CD14-positive monocyte (primary cell): ENCODE measurements around the gene WNT6. TPM values are rescaled to one million over a fixed set of nuclear protein-coding genes. Genes with fewer than 3 reads are reported as not detected.

Source experiments
- DNase-seq, 3 donors: peaks; one replicate each; pipeline ENCODE4 v3.0.0-alpha.2; 2011 to 2022
- H2AFZ ChIP-seq: 2 replicates; pipeline ENCODE4 v1.6.0; 2012; ENCODE audit warnings: mild to moderate bottlenecking, low read depth, low read length, inconsistent platforms; ENCODE audit not compliant: insufficient read depth, poor library complexity, severe bottlenecking
- H3K27ac ChIP-seq, 2 donors: 1 replicate in 1 of 2; 2 replicates in 1 of 2; pipeline ENCODE4 v1.5.1; 2012 to 2013; ENCODE audit warnings: low read length in 2 of 2, control low read depth in 1 of 2, inconsistent platforms in 1 of 2, low read depth in 1 of 2, mild to moderate bottlenecking in 1 of 2
- H3K27me3 ChIP-seq, 2 donors: one replicate each; pipeline versions ENCODE4 v1.6.0 to v1.6.1; 2011 to 2013; ENCODE audit warnings: low read length in 2 of 2; ENCODE audit not compliant: control insufficient read depth in 2 of 2, insufficient read depth in 2 of 2
- H3K36me3 ChIP-seq, 2 donors: replicated peaks in 1 of 2; 1 replicate in 1 of 2; 2 replicates in 1 of 2; pipeline versions ENCODE4 v1.5.1 to v1.6.1; 2012 to 2013; ENCODE audit warnings: low read length in 2 of 2, control low read depth in 1 of 2, inconsistent platforms in 1 of 2, mild to moderate bottlenecking in 1 of 2; ENCODE audit not compliant: insufficient read depth in 2 of 2, control insufficient read depth in 1 of 2
- H3K4me1 ChIP-seq, 2 donors: 1 replicate in 1 of 2; 2 replicates in 1 of 2; pipeline versions ENCODE4 v1.5.1 to v1.6.1; 2012 to 2013; ENCODE audit warnings: low read length in 2 of 2, control low read depth in 1 of 2, inconsistent platforms in 1 of 2, mild to moderate bottlenecking in 1 of 2, moderate library complexity in 1 of 2; ENCODE audit not compliant: insufficient read depth in 2 of 2, control insufficient read depth in 1 of 2
- H3K4me2 ChIP-seq: replicated peaks from 2 replicates; pipeline ENCODE3; 2012; ENCODE audit warnings: low read length, moderate library complexity, mild to moderate bottlenecking; ENCODE audit not compliant: poor library complexity, severe bottlenecking; ENCODE audit errors: extremely low read depth
- H3K4me3 ChIP-seq, 3 experiments: fragments of 200-600 bp in 1 of 3; sonication (generic) in 1 of 3; replicated peaks in 1 of 3; 1 replicate in 2 of 3; 2 replicates in 1 of 3; pipeline ENCODE4 v1.5.1; 2011 to 2013; ENCODE audit warnings: low read length in 3 of 3, mild to moderate bottlenecking in 3 of 3, control low read depth in 2 of 3, low read depth in 2 of 3, inconsistent platforms in 1 of 3, moderate library complexity in 1 of 3
- H3K79me2 ChIP-seq: 2 replicates; pipeline ENCODE4 v1.6.0; 2012; ENCODE audit warnings: mild to moderate bottlenecking, control low read depth, inconsistent platforms, low read length, moderate library complexity; ENCODE audit not compliant: insufficient read depth
- H3K9ac ChIP-seq: 2 replicates; pipeline ENCODE4 v1.6.0; 2017; ENCODE audit warnings: low read length, mild to moderate bottlenecking; ENCODE audit not compliant: insufficient read depth, poor library complexity, severe bottlenecking
- H3K9me3 ChIP-seq, 2 donors: replicated peaks in 1 of 2; 1 replicate in 1 of 2; 2 replicates in 1 of 2; pipeline versions ENCODE4 v1.5.1 to v1.6.1; 2012 to 2013; ENCODE audit warnings: low read length in 2 of 2, control low read depth in 1 of 2; ENCODE audit not compliant: control insufficient read depth in 1 of 2, insufficient read depth in 1 of 2
- H4K20me1 ChIP-seq: 2 replicates; pipeline ENCODE4 v1.6.0; 2012; ENCODE audit warnings: mild to moderate bottlenecking, low read length, control low read depth, moderate library complexity; ENCODE audit not compliant: insufficient read depth
- H3K27ac Mint-ChIP-seq, 7 donors: one replicate each; pipeline ENCODE4 v1.8.0; 2020; ENCODE audit warnings: mild to moderate bottlenecking in 7 of 7, mixed read lengths in 7 of 7, moderate library complexity in 6 of 7, inconsistent platforms in 2 of 7
- H3K27me3 Mint-ChIP-seq, 3 donors: one replicate each; pipeline ENCODE4 v1.8.0; 2021 to 2022; ENCODE audit warnings: low read depth in 3 of 3, mild to moderate bottlenecking in 3 of 3, mixed read lengths in 3 of 3, moderate library complexity in 3 of 3, inconsistent platforms in 1 of 3
- H3K36me3 Mint-ChIP-seq, 2 donors: one replicate each; pipeline ENCODE4 v1.8.0; 2020; ENCODE audit warnings: mixed read lengths in 2 of 2, inconsistent platforms in 1 of 2, mild to moderate bottlenecking in 1 of 2
- H3K4me1 Mint-ChIP-seq: one replicate; pipeline ENCODE4 v1.8.0; 2020; ENCODE audit warnings: mild to moderate bottlenecking, mixed read lengths
- H3K4me3 Mint-ChIP-seq, 2 donors: one replicate each; pipeline ENCODE4 v1.8.0; 2020; ENCODE audit warnings: mild to moderate bottlenecking in 2 of 2, mixed read lengths in 2 of 2, moderate library complexity in 1 of 2
- H3K9me3 Mint-ChIP-seq, 7 donors: one replicate each; pipeline ENCODE4 v1.8.0; 2020 to 2022; ENCODE audit warnings: mixed read lengths in 7 of 7, mild to moderate bottlenecking in 6 of 7, moderate library complexity in 6 of 7, inconsistent platforms in 2 of 7
- CTCF ChIP-seq: fragments of 200-600 bp; IDR thresholded peaks from one replicate; pipeline ENCODE4 v1.8.0; 2022; ENCODE audit warnings: antibody characterized with exemption, mild to moderate bottlenecking
- WGBS: methylation state at CpG from one replicate; pipeline ENCODE4 v1.1.5; 2013; ENCODE audit warnings: missing lambda C conversion rate; ENCODE audit not compliant: insufficient coverage; 5-methylcytosine and 5-hydroxymethylcytosine counted together
- intact Hi-C, 2 donors: fragments of 100-400 bp; cut with micrococcal nuclease; formaldehyde crosslinking; loops; one replicate each; pipeline versions ENCODE4 v1.15.0 to v1.15.1; 2023
- polyA plus RNA-seq, 3 donors: library from polyadenylated mRNA; depleted of rRNA in 1 of 3; unstranded in 2 of 3; stranded (reverse) in 1 of 3; fragments of 300-500 nt in 2 of 3; fragments of >200 nt in 1 of 3; fragmentation: Illumina TruSeq in 2 of 3; gene quantifications; 1 replicate in 2 of 3; 2 replicates in 1 of 3; pipeline ENCODE4 v1.2.3, GENCODE V29; 2012 to 2021

The WNT6 gene
- polyA plus RNA-seq, 3 donors = 0.27 to 0.65 (median 0.37) TPM

- Histone ChIP-seq H3K27ac (no peak overlapping the region), H3K9me3 (peaks cover 0 to 41% of the 10 kb centered on the region in 2 donors), H3K4me1 (peaks cover 6 to 28% of the 10 kb centered on the region in 2 donors), H3K79me2 (no peaks in the 10 kb centered on the region), H4K20me1 (no peaks in the 10 kb centered on the region), H3K4me3 (no peak overlapping the region), H3K36me3 (no peaks in the 10 kb centered on the region), H3K27me3 (peaks cover 79 to 92% of the 10 kb centered on the region in 2 donors), H3K4me2 (no peak overlapping the region), H3K9ac (no peak overlapping the region), H2AFZ (no peak overlapping the region)
- no peak overlapping the region for H3K27ac Mint-ChIP-seq
- 1% methylated on average over 28 of the region's 34 CpGs for WGBS
- peaks cover 87 to 93% (median 90%) of the 10 kb centered on the region in 3 donors for H3K27me3 Mint-ChIP-seq
- intact Hi-C loops = loop anchor here (1.0 to 2.0 kb wide), 3 partner anchors 20 to 45 kb away; no protein-coding TSS in a partner anchor
- TF ChIP-seq CTCF = no peak
- peaks cover 0 to 13% (median 5%) of the 10 kb centered on the region in 7 donors for H3K9me3 Mint-ChIP-seq
- H3K4me1 Mint-ChIP-seq = peaks cover 28% of the 10 kb centered on the region
- peaks cover 4 to 9% of the 10 kb centered on the region in 2 donors for H3K36me3 Mint-ChIP-seq
- DNase-seq = no peak
- H3K4me3 Mint-ChIP-seq = peak overlapping the region in 1 of 2 donors; percentile 65
Measured at GRCh38 chr2:218897394-218898108, 37.9 kb downstream of the WNT6 start.

- peaks cover 79 to 89% of the 10 kb centered on the region in 2 donors for H3K27me3 ChIP-seq
- DNase-seq = peak; percentile 49 to 68 (median 62)
- TF ChIP-seq CTCF = peak; percentile 100
- no peaks in the 10 kb centered on the region for H3K36me3 ChIP-seq
- H3K4me2 ChIP-seq = no peak overlapping the region
- no peak overlapping the region for H3K27ac ChIP-seq
- no peaks in the 10 kb centered on the region for H3K79me2 ChIP-seq
- intact Hi-C loops = loop anchor here in 1 of 2 donors (1.0 to 2.0 kb wide), 2 partner anchors 21 to 45 kb away; no protein-coding TSS in a partner anchor
- peaks cover 23% of the 10 kb centered on the region for H3K4me1 Mint-ChIP-seq
- peak overlapping the region in 1 of 2 donors; percentile 72 for H3K4me3 Mint-ChIP-seq
- H3K36me3 Mint-ChIP-seq = peaks cover 3 to 9% of the 10 kb centered on the region in 2 donors
- no peak overlapping the region for H3K27ac Mint-ChIP-seq
- no peak overlapping the region for H3K4me3 ChIP-seq
- WGBS = 2% methylated on average over 46 of the region's 52 CpGs
- no peak overlapping the region for H2AFZ ChIP-seq
- peaks cover 2 to 21% of the 10 kb centered on the region in 2 donors for H3K4me1 ChIP-seq
- peaks cover 85 to 94% (median 88%) of the 10 kb centered on the region in 3 donors for H3K27me3 Mint-ChIP-seq
- H3K9me3 ChIP-seq = peaks cover 0 to 38% of the 10 kb centered on the region in 2 donors
- H4K20me1 ChIP-seq = no peaks in the 10 kb centered on the region
- peaks cover 0 to 13% (median 5%) of the 10 kb centered on the region in 7 donors for H3K9me3 Mint-ChIP-seq
- H3K9ac ChIP-seq = no peak overlapping the region
Measured at GRCh38 chr2:218898109-218898878, 38.7 kb downstream of the WNT6 start.
